ENCODE results near the gene ITPR2. TPM values are rescaled to one million over a fixed set of nuclear protein-coding genes. Genes with fewer than 3 reads are reported as not detected.

ITPR2 gene
- total RNA-seq, 1 donor from 2014 or later: 77.9 TPM

DNA sequence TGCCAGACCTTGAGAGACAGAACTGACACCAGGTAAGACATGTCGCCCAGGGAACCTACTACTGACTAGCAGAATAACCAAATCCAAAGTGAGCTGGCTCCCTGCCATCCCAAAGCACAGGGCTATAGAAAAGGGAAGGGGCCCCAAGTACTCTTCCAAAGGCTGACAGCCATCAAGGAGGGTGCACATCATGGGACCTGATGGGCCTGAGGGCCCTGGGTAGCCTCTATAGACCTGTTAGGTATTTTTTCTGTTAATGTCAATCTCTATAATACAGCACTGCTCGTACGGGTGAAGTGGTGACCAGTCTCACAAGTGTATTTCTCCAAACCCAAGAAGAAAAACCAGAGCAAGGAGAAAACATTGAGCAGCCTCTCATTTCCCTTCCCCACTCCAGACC is 171.6 kb downstream of the ITPR2 start:
- Mint-ChIP-seq H3K9me3 (ENCODE audit: unreplicated experiment) (no peaks in the 10 kb centered on the region), H3K27me3 (ENCODE audit: unreplicated experiment) (no peaks in the 10 kb centered on the region), H3K4me3 (ENCODE audit: unreplicated experiment) (no peak overlapping the region), H3K36me3 (ENCODE audit: unreplicated experiment) (no peaks in the 10 kb centered on the region), H3K4me1 (ENCODE audit: low read depth, unreplicated experiment) (no peaks in the 10 kb centered on the region), H3K27ac (ENCODE audit: unreplicated experiment) (no peak overlapping the region)
- TF ChIP-seq CTCF (IDR thresholded peaks at IDR 0.05; ENCODE audit: partially characterized antibody, unreplicated experiment): no peak
- DNase-seq: no peak

DNA sequence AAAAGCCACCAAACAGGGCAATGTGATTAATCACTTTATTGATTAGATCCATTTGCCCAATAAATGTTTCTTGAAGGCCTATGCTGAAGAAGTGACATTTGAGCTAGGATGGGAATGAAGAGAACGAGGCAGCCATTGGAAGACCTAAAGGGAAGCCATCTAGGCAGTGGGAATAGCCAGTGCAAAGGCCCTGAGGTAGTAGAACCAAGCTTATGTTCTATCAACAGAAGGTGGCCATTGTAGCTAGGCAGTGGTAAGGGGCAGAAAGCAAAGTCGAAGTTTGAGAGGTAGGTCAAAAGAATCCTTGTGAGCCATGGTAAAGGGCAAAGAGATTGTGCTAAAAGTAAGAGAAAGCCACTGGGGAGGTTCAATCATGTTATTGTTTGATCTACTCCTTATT is 173.1 kb downstream of the ITPR2 start:
- no peaks in the 10 kb centered on the region for H3K36me3 Mint-ChIP-seq (ENCODE audit: unreplicated experiment)
- no peaks in the 10 kb centered on the region for H3K27me3 Mint-ChIP-seq (ENCODE audit: unreplicated experiment)
- H3K9me3 Mint-ChIP-seq (ENCODE audit: unreplicated experiment): no peaks in the 10 kb centered on the region
- H3K4me1 Mint-ChIP-seq (ENCODE audit: low read depth, unreplicated experiment): no peaks in the 10 kb centered on the region
- H3K27ac Mint-ChIP-seq (ENCODE audit: unreplicated experiment): no peak overlapping the region
- TF ChIP-seq CTCF (IDR thresholded peaks at IDR 0.05; ENCODE audit: partially characterized antibody, unreplicated experiment): no peak
- DNase-seq: no peak
- no peak overlapping the region for H3K4me3 Mint-ChIP-seq (ENCODE audit: unreplicated experiment)

DNA sequence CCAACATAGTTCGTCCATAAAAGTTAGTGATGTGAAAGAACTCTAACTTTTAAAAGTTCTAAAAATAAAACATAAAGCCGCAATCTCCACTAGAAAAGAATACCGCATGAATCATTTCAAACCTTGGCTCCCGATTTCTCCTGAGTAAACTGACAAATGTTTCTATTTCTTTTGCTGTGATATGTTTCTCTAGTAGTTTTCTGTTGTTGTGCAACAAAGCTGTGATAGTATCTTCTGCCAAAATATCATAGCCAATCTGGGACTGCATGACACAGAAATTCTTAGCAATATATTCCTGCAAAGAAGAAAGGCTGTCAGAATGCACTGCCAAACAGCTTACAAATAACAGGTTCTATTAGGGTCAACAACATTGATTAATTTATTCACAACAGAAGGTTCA is 174.0 kb downstream of the ITPR2 start:
- no peak for DNase-seq
- no peak for TF ChIP-seq CTCF (IDR thresholded peaks at IDR 0.05; ENCODE audit: partially characterized antibody, unreplicated experiment)
- Mint-ChIP-seq H3K4me1 (ENCODE audit: low read depth, unreplicated experiment) (no peaks in the 10 kb centered on the region), H3K4me3 (ENCODE audit: unreplicated experiment) (no peak overlapping the region), H3K36me3 (ENCODE audit: unreplicated experiment) (no peaks in the 10 kb centered on the region), H3K9me3 (ENCODE audit: unreplicated experiment) (no peaks in the 10 kb centered on the region), H3K27me3 (ENCODE audit: unreplicated experiment) (no peaks in the 10 kb centered on the region), H3K27ac (ENCODE audit: unreplicated experiment) (no peak overlapping the region)

GRCh38 chr12:26654623-26655022 is 178.4 kb downstream of the ITPR2 start:
- no peak for TF ChIP-seq CTCF (IDR thresholded peaks at IDR 0.05; ENCODE audit: partially characterized antibody, unreplicated experiment)
- no peaks in the 10 kb centered on the region for H3K27me3 Mint-ChIP-seq (ENCODE audit: unreplicated experiment)
- H3K4me3 Mint-ChIP-seq (ENCODE audit: unreplicated experiment): no peak overlapping the region
- no peaks in the 10 kb centered on the region for H3K9me3 Mint-ChIP-seq (ENCODE audit: unreplicated experiment)
- peaks cover 5% of the 10 kb centered on the region for H3K36me3 Mint-ChIP-seq (ENCODE audit: unreplicated experiment)
- no peaks in the 10 kb centered on the region for H3K4me1 Mint-ChIP-seq (ENCODE audit: low read depth, unreplicated experiment)
- no peak overlapping the region for H3K27ac Mint-ChIP-seq (ENCODE audit: unreplicated experiment)
- no peak for DNase-seq

DNA sequence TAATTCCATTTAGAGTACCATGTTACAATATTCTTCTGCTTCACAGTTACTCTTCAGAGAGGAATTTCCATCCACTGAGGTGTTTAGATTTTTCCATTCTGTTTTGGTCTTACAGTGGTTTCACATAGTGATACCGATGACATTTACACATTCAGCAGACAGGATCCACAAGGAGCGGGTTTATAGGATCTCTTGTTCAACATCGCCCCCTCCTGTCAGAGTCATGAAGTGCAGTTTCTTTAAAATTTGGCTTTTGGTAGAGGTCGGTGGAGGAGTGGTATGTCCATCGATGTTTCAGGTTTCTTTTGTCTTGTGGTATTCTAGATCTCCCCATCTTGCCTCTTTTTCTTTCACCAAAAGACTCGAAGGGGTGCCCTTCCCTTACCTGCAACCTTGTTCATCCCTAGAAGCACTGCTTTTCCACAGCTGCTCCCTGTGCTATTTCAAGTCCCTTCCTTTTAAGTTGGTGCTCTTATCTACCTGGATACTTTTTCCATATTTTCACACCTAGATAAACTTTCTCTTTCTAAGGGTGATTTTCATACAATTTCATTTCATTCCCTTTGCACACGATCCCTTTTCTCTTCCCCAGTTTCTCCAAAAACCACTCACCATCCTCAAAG is 181.3 kb downstream of the ITPR2 start:
- H3K9me3 Mint-ChIP-seq (ENCODE audit: unreplicated experiment): no peaks in the 10 kb centered on the region

More for the DNA sequence above, 181.3 kb downstream of the ITPR2 start:
- Mint-ChIP-seq H3K27ac (ENCODE audit: unreplicated experiment) (no peak overlapping the region), H3K4me1 (ENCODE audit: low read depth, unreplicated experiment) (peaks cover 10% of the 10 kb centered on the region), H3K4me3 (ENCODE audit: unreplicated experiment) (no peak overlapping the region), H3K36me3 (ENCODE audit: unreplicated experiment) (peaks cover 5% of the 10 kb centered on the region), H3K27me3 (ENCODE audit: unreplicated experiment) (peaks cover 2% of the 10 kb centered on the region)
- peak; percentile 95 for TF ChIP-seq CTCF (IDR thresholded peaks at IDR 0.05; ENCODE audit: partially characterized antibody, unreplicated experiment)
- DNase-seq: peak; percentile 50

Data from glutamatergic neuron (in vitro differentiated cells).